Neural crest cell (in vitro differentiated cells): Measurements from ENCODE around the gene AP5Z1. TPM values are rescaled to one million over a fixed set of nuclear protein-coding genes. Genes with fewer than 3 reads are reported as not detected.

Experiments used
- DNase-seq: peaks from one replicate; pipeline ENCODE4 v3.0.0; 2021; ENCODE audit warnings: low read depth, mixed read lengths, low spot score
- H3K27ac Mint-ChIP-seq: one replicate; pipeline ENCODE4 v1.8.0; 2021; ENCODE audit warnings: mild to moderate bottlenecking, mixed read lengths; ENCODE audit not compliant: unreplicated experiment
- H3K27me3 Mint-ChIP-seq: 2 replicates; pipeline ENCODE4 v1.8.0; 2021; ENCODE audit warnings: low read depth, mild to moderate bottlenecking, mixed read lengths
- H3K36me3 Mint-ChIP-seq: 2 replicates; pipeline ENCODE4 v1.8.0; 2021; ENCODE audit warnings: low read depth, mild to moderate bottlenecking, mixed read lengths
- H3K4me1 Mint-ChIP-seq: 2 replicates; pipeline ENCODE4 v1.8.0; 2021; ENCODE audit warnings: mixed read lengths
- H3K4me3 Mint-ChIP-seq: one replicate; pipeline ENCODE4 v1.8.0; 2021; ENCODE audit warnings: mild to moderate bottlenecking, mixed read lengths
- H3K9me3 Mint-ChIP-seq: 2 replicates; pipeline ENCODE4 v1.8.0; 2021; ENCODE audit warnings: mixed read lengths
- total RNA-seq: library from RNA; stranded (reverse); gene quantifications from 2 replicates; pipeline ENCODE4 v1.2.1, GENCODE V29; 2021
- TF ChIP-seq, protein P1 (sequence below): fragments of 200-600 bp; sonication (generic); conservative IDR thresholded peaks from 2 replicates; pipeline ENCODE4 v1.5.0; 2021; ENCODE audit warnings: antibody characterized with exemption, mild to moderate bottlenecking

The AP5Z1 gene
- total RNA-seq, 1 donor from 2014 or later, result 37.6 TPM

DNA sequence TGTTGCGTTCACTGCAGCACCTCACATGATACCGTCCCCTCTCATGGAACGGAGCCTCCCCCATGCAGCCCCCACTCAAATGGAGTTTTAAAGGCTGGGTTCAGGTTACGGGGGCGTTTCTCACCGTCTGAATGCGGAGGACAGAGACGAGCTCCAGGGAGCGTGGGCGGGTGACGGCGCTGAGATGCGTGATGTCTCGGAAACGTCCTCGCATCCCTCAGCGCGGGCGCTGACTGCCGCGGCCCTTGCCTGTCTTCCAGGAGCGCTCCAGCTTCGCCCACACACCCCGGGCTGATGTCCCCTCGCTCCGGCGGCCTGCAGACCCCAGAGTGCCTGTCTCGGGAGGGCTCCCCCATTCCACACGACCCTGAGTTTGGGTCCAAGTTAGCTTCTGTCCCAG lies 16.6 kb upstream of the AP5Z1 start:
- no peaks in the 10 kb centered on the region for H3K27me3 Mint-ChIP-seq
- H3K9me3 Mint-ChIP-seq, result no peaks in the 10 kb centered on the region
- peaks cover 5% of the 10 kb centered on the region for H3K36me3 Mint-ChIP-seq
- TF ChIP-seq, protein P1, sequence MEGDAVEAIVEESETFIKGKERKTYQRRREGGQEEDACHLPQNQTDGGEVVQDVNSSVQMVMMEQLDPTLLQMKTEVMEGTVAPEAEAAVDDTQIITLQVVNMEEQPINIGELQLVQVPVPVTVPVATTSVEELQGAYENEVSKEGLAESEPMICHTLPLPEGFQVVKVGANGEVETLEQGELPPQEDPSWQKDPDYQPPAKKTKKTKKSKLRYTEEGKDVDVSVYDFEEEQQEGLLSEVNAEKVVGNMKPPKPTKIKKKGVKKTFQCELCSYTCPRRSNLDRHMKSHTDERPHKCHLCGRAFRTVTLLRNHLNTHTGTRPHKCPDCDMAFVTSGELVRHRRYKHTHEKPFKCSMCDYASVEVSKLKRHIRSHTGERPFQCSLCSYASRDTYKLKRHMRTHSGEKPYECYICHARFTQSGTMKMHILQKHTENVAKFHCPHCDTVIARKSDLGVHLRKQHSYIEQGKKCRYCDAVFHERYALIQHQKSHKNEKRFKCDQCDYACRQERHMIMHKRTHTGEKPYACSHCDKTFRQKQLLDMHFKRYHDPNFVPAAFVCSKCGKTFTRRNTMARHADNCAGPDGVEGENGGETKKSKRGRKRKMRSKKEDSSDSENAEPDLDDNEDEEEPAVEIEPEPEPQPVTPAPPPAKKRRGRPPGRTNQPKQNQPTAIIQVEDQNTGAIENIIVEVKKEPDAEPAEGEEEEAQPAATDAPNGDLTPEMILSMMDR, result no peak
- H3K4me1 Mint-ChIP-seq, result no peaks in the 10 kb centered on the region
- DNase-seq, result no peak
- no peak overlapping the region for H3K27ac Mint-ChIP-seq
- H3K4me3 Mint-ChIP-seq, result no peak overlapping the region

DNA sequence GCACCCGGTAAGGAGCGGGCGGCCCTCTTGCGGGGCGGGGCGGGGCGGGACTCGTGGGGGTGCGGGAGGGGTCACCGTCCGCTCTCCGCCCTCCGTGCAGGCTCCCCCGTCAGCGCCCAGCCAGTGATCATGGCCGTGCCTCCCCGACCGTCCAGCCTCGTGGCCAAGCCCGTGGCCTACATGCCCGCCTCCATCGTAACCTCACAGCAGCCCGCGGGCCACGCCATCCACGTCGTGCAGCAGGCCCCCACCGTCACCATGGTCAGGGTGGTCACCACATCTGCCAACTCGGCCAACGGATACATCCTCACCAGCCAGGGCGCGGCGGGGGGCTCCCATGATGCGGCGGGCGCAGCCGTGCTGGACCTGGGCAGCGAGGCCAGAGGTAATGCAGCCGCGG lies 16.2 kb upstream of the AP5Z1 start:
- DNase-seq, result no peak
- TF ChIP-seq, protein P1, result no peak
- Mint-ChIP-seq H3K36me3 (peaks cover 5% of the 10 kb centered on the region), H3K4me1 (no peaks in the 10 kb centered on the region), H3K9me3 (no peaks in the 10 kb centered on the region), H3K27ac (no peak overlapping the region), H3K27me3 (no peaks in the 10 kb centered on the region), H3K4me3 (no peak overlapping the region)

- Mint-ChIP-seq H3K27ac (no peak overlapping the region), H3K36me3 (peaks cover 5% of the 10 kb centered on the region), H3K4me1 (no peaks in the 10 kb centered on the region), H3K4me3 (no peak overlapping the region), H3K27me3 (no peaks in the 10 kb centered on the region), H3K9me3 (no peaks in the 10 kb centered on the region)
- no peak for DNase-seq
- TF ChIP-seq, protein P1, result no peak
These were observed 14.5 kb upstream of the AP5Z1 start for GRCh38 chr7:4760952-4761351.

- no peaks in the 10 kb centered on the region for H3K27me3 Mint-ChIP-seq
- no peaks in the 10 kb centered on the region for H3K9me3 Mint-ChIP-seq
- no peaks in the 10 kb centered on the region for H3K4me1 Mint-ChIP-seq
- peaks cover 5% of the 10 kb centered on the region for H3K36me3 Mint-ChIP-seq
- H3K4me3 Mint-ChIP-seq, result no peak overlapping the region
- TF ChIP-seq, protein P1, result no peak
- no peak for DNase-seq
- no peak overlapping the region for H3K27ac Mint-ChIP-seq
These were observed 13.0 kb upstream of the AP5Z1 start for GRCh38 chr7:4762121-4763055.

GRCh38 chr7:4763091-4763793 lies 12.2 kb upstream of the AP5Z1 start:
- Mint-ChIP-seq H3K4me3 (no peak overlapping the region), H3K36me3 (peaks cover 5% of the 10 kb centered on the region), H3K27ac (no peak overlapping the region), H3K9me3 (no peaks in the 10 kb centered on the region), H3K4me1 (no peaks in the 10 kb centered on the region), H3K27me3 (no peaks in the 10 kb centered on the region)
- TF ChIP-seq, protein P1, result no peak
- DNase-seq, result no peak
